HG03342 (cell line): ENCODE results near the gene TLL2.

Source experiments
- ATAC-seq: cut with Tn5 transposase; IDR thresholded peaks from one replicate; pipeline ENCODE4 v1.9.1; 2021; ENCODE audit warnings: mild to moderate bottlenecking, moderate library complexity; ENCODE audit not compliant: unreplicated experiment

The TLL2 gene

GRCh38 chr10:96401036-96401435 is 112.7 kb downstream of the TLL2 start:
- ATAC-seq = no peak

- ATAC-seq = no peak
These were observed 113.3 kb downstream of the TLL2 start for GRCh38 chr10:96400465-96400864.

- ATAC-seq = no peak
These were observed 115.8 kb downstream of the TLL2 start for GRCh38 chr10:96397902-96398301.

DNA sequence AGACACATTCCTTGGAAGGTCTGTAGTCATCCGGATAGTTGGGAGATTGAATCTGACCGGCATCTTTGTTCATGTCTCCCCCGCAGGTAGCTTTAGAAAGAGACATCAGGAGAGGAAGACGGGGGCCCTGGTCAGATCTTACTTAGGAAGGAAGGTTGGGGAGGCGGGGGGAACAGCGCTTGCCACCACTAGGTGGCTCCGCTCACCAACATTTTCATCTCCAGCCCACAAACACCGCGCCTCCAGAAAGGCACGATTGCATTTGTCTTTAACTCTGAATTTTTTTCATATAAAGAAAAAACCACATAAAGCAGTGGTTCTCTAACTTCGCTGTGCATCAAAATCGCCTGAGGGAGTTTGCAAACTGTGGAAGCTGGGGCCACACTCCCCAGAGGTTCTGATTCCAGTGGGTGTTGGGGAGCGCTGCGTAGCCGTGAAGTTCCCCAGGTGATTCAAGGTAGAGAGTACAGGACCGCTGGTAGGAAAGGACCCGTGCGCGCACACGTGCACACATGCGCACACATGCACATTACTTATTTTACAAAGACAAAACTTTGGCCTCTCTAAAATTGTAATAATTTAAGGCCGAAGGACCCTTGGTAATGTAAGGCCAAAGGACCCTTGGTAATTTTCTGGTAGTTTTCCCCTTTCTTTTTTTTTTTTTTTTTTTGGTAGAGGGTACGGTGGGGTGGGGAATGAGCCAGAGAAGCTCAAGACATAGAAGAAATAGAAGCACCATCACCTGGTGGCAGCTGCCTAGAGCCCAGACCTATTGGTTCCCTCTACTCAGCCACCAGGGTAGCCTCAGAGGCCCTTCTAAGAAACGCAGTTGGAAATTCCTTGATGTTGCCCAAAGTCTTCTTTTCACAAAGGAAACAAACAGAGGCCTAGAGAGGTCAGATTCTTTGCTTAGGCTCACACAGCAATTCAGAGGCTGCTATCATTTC is 117.5 kb downstream of the TLL2 start:
- ATAC-seq = peak; percentile 57

DNA sequence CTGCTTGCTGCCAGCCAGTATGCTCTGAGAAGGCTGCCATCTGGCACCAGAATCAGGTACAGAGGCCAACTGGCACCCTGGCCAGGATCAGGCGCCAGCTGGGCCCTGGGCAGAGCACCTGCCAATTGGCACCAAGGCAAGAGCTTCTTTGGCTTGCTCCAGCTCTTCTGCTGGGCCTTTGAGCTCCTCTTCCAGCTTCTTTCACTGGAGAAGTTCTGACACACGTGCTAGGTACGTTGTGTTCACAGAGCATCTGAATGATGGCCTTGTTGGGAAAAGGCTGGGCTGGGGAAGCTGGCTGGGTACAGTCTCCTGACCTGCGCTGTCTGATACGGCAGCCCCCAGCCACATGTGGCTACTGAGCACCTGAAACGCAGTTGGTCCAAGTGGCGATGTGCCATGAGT is 123.3 kb downstream of the TLL2 start:
- ATAC-seq = no peak

DNA sequence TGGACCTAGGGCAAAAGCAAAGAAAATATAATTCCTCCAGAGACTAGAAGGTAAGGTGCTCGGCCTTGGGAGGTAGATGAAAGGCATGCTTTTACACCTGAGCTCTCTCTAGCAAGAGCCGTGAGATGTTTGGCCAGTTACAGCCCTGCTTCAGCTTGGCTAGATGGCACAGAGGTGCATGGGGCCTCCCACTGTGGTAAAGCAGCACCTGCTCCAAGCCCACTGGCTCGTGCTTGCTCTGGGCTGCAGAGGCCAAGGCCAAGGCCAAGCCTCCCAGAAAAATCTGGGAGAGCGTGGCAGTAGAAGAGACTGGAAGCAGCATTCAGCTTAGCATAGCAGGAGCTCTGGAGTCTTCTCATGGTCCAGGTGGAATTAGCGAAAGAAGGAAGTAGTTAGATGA is 123.9 kb downstream of the TLL2 start:
- ATAC-seq = no peak

GRCh38 chr10:96387601-96388000 is 126.1 kb downstream of the TLL2 start:
- ATAC-seq = no peak

DNA sequence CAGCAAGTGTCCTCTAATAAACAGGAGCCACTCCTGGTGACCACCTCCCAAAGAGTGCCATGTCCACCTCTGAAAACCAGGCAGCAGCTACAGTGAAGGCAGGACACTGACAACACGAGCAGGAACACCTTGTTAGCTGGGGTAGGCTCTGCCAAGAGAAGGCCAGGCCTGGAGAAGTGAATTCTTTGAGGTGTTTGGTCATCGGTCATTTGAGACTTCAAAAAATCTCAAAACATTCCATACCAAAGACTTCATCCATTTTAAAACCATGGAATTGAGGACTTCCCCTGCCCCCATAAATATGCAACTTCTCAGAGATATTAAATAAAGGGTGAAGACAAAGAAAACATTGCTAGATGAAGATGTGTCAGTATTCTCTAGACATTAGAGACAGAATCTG is 126.6 kb downstream of the TLL2 start:
- no peak for ATAC-seq

GRCh38 chr10:96384506-96384905 is 129.2 kb downstream of the TLL2 start:
- no peak for ATAC-seq

- ATAC-seq = no peak
These were observed 132.9 kb downstream of the TLL2 start for GRCh38 chr10:96380821-96381220.

DNA sequence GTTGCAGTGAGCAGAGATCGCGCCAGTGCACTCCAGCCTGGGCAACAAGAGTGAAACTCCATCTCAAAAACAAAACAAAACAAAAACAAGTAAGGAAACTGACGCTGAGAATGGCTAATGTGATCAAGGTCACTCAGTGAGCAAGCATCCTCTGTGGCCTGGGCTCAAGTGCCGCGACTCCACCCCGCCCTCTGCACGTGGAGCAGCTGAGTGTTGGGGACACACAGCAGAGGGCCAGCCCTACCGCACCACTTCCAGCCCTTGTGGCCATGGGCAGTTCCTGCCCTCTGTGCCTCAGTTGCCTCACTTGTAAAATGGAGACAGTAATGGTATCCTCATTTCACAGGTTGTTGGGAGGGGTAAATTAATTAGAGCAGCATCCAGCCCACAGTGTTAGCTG is 134.0 kb downstream of the TLL2 start:
- ATAC-seq = no peak

GRCh38 chr10:96378741-96379140 is 135.0 kb downstream of the TLL2 start:
- ATAC-seq = no peak

GRCh38 chr10:96377816-96378294 is 135.9 kb downstream of the TLL2 start:
- ATAC-seq = no peak

DNA sequence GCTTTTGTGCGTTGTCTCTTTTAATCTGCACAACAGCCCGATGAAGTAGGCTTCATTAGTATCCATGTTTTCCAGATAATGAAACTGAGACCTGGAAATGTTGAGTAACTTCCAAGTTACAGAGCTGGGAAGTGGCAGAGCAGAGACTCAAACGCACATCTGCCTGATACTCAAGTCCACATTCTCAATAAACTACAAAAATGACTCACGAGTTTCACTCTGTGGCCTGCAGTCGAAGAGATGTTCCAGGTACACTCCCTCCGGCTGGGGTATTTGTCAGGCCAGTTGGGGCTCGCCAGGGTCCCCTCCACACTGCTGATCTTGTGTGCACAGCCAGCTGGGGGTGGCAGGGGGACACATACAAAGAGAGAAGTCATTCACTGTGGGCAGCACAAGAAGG is 137.2 kb downstream of the TLL2 start:
- ATAC-seq = peak; percentile 53

DNA sequence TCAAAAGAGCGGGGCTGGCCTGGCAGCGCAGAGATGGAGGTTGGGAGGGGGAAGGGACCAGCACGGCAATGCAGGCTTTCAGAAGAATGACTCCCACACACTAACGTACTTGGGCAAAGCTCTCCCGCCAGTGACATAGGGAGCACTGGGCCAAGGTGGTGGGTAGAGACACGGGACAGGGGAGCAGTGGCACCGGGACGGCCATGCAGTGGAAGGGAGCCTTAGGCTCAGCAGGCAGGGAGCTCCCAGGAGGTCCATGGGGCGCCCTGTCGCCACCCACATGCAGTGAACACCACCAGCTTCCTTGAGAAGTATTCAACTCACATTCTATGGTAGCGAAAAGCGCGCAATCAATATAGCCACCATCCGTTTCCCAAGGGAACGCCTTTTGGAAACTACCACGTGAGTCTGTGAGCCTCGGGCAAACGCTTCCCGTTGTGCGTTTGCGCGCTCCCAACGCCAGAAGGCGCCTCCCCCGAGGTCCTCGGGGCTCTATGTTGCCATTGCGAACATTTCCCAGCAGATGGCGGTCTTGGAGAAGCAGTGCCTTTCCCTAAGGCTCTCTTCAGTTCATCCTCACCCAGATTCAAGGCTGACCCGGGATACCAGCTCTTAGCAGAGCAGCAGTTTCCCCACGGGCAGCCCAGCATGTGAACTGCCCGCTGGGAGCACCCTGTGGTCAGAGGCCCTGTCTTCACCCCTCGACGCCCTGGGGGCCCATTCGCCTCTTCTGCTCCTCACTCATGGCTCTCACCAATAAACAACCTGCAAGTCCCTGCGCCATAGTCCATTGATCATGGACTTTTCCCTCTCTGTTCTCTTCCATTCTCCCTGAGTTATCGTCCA is 138.5 kb downstream of the TLL2 start:
- ATAC-seq = peak; percentile 76

DNA sequence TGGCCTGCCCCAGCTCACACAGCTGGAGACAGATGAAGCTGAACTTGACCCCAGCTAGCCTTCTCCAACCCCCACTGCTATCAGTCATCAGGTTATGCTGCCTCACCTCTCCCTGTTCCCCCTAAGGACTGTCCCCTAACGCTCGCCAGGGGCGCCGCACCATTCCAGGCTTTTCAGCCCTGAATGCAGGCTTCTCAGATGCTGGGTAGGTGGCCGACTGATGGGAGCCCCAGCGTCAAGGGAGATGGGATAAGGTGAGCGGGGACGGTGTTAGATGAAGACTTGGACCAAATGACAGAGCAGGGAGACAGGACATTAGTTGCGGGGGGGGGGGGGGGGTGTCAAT is 139.1 kb downstream of the TLL2 start:
- no peak for ATAC-seq

- no peak for ATAC-seq
These were observed 139.7 kb downstream of the TLL2 start for GRCh38 chr10:96374004-96374403.

- ATAC-seq = no peak
These were observed 142.4 kb downstream of the TLL2 start for GRCh38 chr10:96371356-96371755.

DNA sequence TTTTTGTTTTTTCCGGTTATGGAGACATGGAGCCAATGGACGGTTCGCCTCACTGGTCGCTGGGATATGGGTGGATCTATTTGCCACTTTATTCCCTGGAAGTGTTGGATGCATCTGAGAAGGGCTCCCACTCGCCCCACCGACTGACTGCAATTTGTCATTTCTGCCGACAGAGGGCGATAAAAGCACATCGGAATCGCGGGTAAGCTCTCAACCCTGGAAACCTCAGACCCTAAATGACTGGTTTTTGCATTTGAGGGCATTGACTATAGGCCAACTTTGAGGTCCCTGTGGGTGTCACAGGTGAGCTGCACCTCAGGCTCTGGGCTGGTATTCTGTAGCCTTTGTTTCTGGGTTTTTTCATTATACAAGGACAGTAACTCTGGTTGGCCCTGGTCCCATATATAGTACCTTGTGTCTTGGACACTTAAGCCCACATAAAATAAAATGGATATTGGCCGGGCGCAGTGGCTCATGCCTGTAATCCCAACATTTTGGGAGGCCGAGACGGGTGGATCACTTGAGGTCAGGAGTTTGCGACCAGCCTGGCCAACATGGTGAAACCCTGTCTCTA is 143.1 kb downstream of the TLL2 start:
- no peak for ATAC-seq

- ATAC-seq = no peak
These were observed 143.7 kb downstream of the TLL2 start for GRCh38 chr10:96369890-96370583.

GRCh38 chr10:96368971-96369370 is 144.8 kb downstream of the TLL2 start:
- ATAC-seq = no peak
